HCT116 (cell line): ENCODE data around the gene MAPK8. TPM values are rescaled to one million over a fixed set of nuclear protein-coding genes. Genes with fewer than 3 reads are reported as not detected.
A peak's percentile ranks its signal among the peaks of the same experiment; 100 is the strongest.

Source experiments
- ATAC-seq: fragments of 200-7000 bp; cut with Tn5 transposase; 2 replicates; pipeline ENCODE4 v1.9.1; 2020; ENCODE audit warnings: mild to moderate bottlenecking, moderate library complexity
- BruUV-seq: library from RNA; stranded (reverse); fragments of 400-500 nt; replicated peaks from 2 replicates; lab custom pipeline; 2021; lab: Mats Ljungman, UMichigan
- CTCF ChIA-PET: fragments of 300-600 bp; sonication (Branson Sonifier 250); formaldehyde crosslinking; loops from one replicate; lab custom pipeline; 2021; ENCODE audit warnings: antibody characterized with exemption; lab: Charles Lee
- POLR2A ChIA-PET: fragments of 300-600, 350-600 bp; sonication (Branson Sonifier 250); formaldehyde crosslinking; loops from one replicate; lab custom pipeline; 2021; ENCODE audit warnings: antibody characterized with exemption; lab: Charles Lee
- RAD21 ChIA-PET, 2 experiments: fragments of 300-600 bp; sonication (Branson Sonifier 250); formaldehyde crosslinking; loops; one replicate each; lab custom pipeline; 2023; ENCODE audit warnings: low total read pairs in 2 of 2; ENCODE audit not compliant: uncharacterized antibody in 2 of 2, unreplicated experiment in 2 of 2, low non-redundant PET in 1 of 2; lab: Charles Lee
- DNase-seq: peaks from one replicate; pipeline ENCODE4 v3.0.0-alpha.2; 2010; ENCODE audit warnings: low read depth, low spot score
- H2AFZ ChIP-seq: fragments of 200-600 bp; shearing (Covaris generic), sonication (generic); 2 replicates; pipeline ENCODE4 v1.6.1; 2017; ENCODE audit warnings: low read depth, mixed run types, mixed read lengths, antibody characterized with exemption, low read length; ENCODE audit not compliant: poor library complexity, severe bottlenecking
- H3K27ac ChIP-seq: 2 replicates; pipeline ENCODE4 v1.5.1; 2012; ENCODE audit warnings: low read depth, low read length
- H3K27me3 ChIP-seq: fragments of 200-600 bp; sonication (generic); 2 replicates; pipeline ENCODE4 v1.6.1; 2016; ENCODE audit warnings: mixed run types, low read length, mixed read lengths; ENCODE audit not compliant: insufficient read depth
- H3K36me3 ChIP-seq, 2 experiments: fragments of 200-500 bp in 1 of 2; fragments of 200-600 bp in 1 of 2; sonication (Bioruptor generic) in 1 of 2; sonication (generic) in 1 of 2; 2 replicates each; pipeline versions ENCODE4 v1.5.1 to v1.6.1; 2014 to 2016; ENCODE audit warnings: low read length in 2 of 2, inconsistent platforms in 1 of 2, mixed read lengths in 1 of 2, mixed run types in 1 of 2; ENCODE audit not compliant: insufficient read depth in 2 of 2, control insufficient read depth in 1 of 2
- H3K4me1 ChIP-seq, 2 experiments: fragments of 200-600 bp in 1 of 2; sonication (generic) in 1 of 2; 2 replicates each; pipeline versions ENCODE4 v1.5.1 to v1.6.1; 2012 to 2017; ENCODE audit warnings: low read length in 2 of 2, inconsistent platforms in 1 of 2, mild to moderate bottlenecking in 1 of 2, mixed read lengths in 1 of 2, mixed run types in 1 of 2, moderate library complexity in 1 of 2; ENCODE audit not compliant: insufficient read depth in 2 of 2, control insufficient read depth in 1 of 2
- H3K4me2 ChIP-seq: fragments of 200-600 bp; sonication (generic); 2 replicates; pipeline ENCODE4 v1.6.1; 2017; ENCODE audit warnings: mixed run types, low read length, mixed read lengths
- H3K4me3 ChIP-seq, 2 experiments: fragments of 200-600 bp in 1 of 2; sonication (generic) in 1 of 2; replicated peaks in 1 of 2; 2 replicates each; pipeline ENCODE4 v1.5.1; 2011 to 2016; ENCODE audit warnings: low read length in 2 of 2, control low read depth in 1 of 2, low read depth in 1 of 2, mild to moderate bottlenecking in 1 of 2, mixed read lengths in 1 of 2, mixed run types in 1 of 2
- H3K79me2 ChIP-seq: fragments of 200-600 bp; sonication (generic); 2 replicates; pipeline ENCODE4 v1.6.1; 2017; ENCODE audit warnings: mild to moderate bottlenecking, mixed run types, low read length, moderate library complexity, mixed read lengths; ENCODE audit not compliant: insufficient read depth
- H3K9ac ChIP-seq: fragments of 200-600 bp; sonication (generic); 2 replicates; pipeline ENCODE4 v1.6.1; 2016; ENCODE audit warnings: low read length, mixed read lengths
- H3K9me2 ChIP-seq: fragments of 200-600 bp; sonication (generic), shearing (Covaris generic); 2 replicates; pipeline ENCODE4 v1.6.1; 2017; ENCODE audit warnings: mixed run types, mild to moderate bottlenecking, moderate library complexity; ENCODE audit not compliant: insufficient read depth
- H3K9me3 ChIP-seq, 2 experiments: fragments of 200-500 bp in 1 of 2; fragments of 200-600 bp in 1 of 2; sonication (Bioruptor generic) in 1 of 2; sonication (generic) in 1 of 2; 2 replicates each; pipeline ENCODE4 v1.6.1; 2014 to 2017; ENCODE audit warnings: low read length in 2 of 2, mixed read lengths in 2 of 2, inconsistent platforms in 1 of 2, low read depth in 1 of 2, mild to moderate bottlenecking in 1 of 2, mixed run types in 1 of 2, moderate library complexity in 1 of 2; ENCODE audit not compliant: control insufficient read depth in 1 of 2, insufficient read depth in 1 of 2
- H4K20me1 ChIP-seq: fragments of 200-600 bp; sonication (generic), shearing (Covaris generic); 2 replicates; pipeline ENCODE4 v1.6.1; 2017; ENCODE audit warnings: mixed run types, mild to moderate bottlenecking, moderate library complexity; ENCODE audit not compliant: insufficient read depth
- CBX3 ChIP-seq: IDR thresholded peaks from 2 replicates; pipeline ENCODE4 v1.6.1; 2012; ENCODE audit warnings: low read depth
- EGR1 ChIP-seq: IDR thresholded peaks from 2 replicates; pipeline ENCODE4 v1.6.1; 2012; ENCODE audit warnings: low read depth
- FOSL1 ChIP-seq: IDR thresholded peaks from 2 replicates; pipeline ENCODE4 v1.6.1; 2012; ENCODE audit warnings: low read depth
- JUND ChIP-seq: IDR thresholded peaks from 2 replicates; pipeline ENCODE4 v1.6.1; 2012
- MAX ChIP-seq: IDR thresholded peaks from 2 replicates; pipeline ENCODE4 v1.6.1; 2012
- POLR2A ChIP-seq: IDR thresholded peaks from 2 replicates; pipeline ENCODE4 v1.7.0; 2011; ENCODE audit warnings: borderline replicate concordance; ENCODE audit not compliant: insufficient read depth, insufficient read length; ENCODE audit errors: extremely low read depth
- POLR2AphosphoS5 ChIP-seq: IDR thresholded peaks from 2 replicates; pipeline ENCODE4 v1.6.1; 2011; ENCODE audit warnings: mild to moderate bottlenecking, low read depth, low read length, moderate library complexity
- SP1 ChIP-seq: IDR thresholded peaks from 2 replicates; pipeline ENCODE4 v1.6.1; 2012; ENCODE audit warnings: low read depth
- SRF ChIP-seq: IDR thresholded peaks from 2 replicates; pipeline ENCODE4 v1.6.1; 2012; ENCODE audit warnings: low read depth
- ZFX ChIP-seq: fragments of 450-650 bp; IDR thresholded peaks from 2 replicates; pipeline ENCODE4 v1.6.1; 2017
- intact Hi-C: fragments of 100-400 bp; cut with micrococcal nuclease; formaldehyde crosslinking; loops from 2 replicates; pipeline ENCODE4 v1.10.0; 2022
- total RNA-seq: library from RNA; stranded (reverse); gene quantifications from one replicate; pipeline ENCODE4 v1.2.1, GENCODE V29; 2021; ENCODE audit not compliant: unreplicated experiment

The MAPK8 gene
- total RNA-seq, 1 experiment from 2014 or later = 71.0 TPM

GRCh38 chr10:48390558-48390871 is 84.0 kb downstream of the MAPK8 start:
- peaks cover 20 to 31% of the 10 kb centered on the region in 2 experiments for H3K4me1 ChIP-seq
- H3K36me3 ChIP-seq = no peaks in the 10 kb centered on the region
- intact Hi-C loops = no loop called here
- H3K9ac ChIP-seq = no peak overlapping the region
- H3K4me2 ChIP-seq = peak overlapping the region; percentile 63
- H3K9me2 ChIP-seq = no peaks in the 10 kb centered on the region
- H3K79me2 ChIP-seq = peaks cover 25% of the 10 kb centered on the region
- ATAC-seq (no peak), DNase-seq (no peak)
- CTCF ChIA-PET = no interaction called here
- no peaks in the 10 kb centered on the region for H3K9me3 ChIP-seq
- BruUV-seq = no TSS peak
- TF ChIP-seq SP1 (no peak), EGR1 (no peak), FOSL1 (no peak), ZFX (no peak), POLR2A (no peak), POLR2AphosphoS5 (no peak)
- no peaks in the 10 kb centered on the region for H3K27me3 ChIP-seq
- POLR2A ChIA-PET = no interaction called here
- H4K20me1 ChIP-seq = no peaks in the 10 kb centered on the region
- peak overlapping the region; percentile 35; the same call in 1 of the 2 replicates for H3K27ac ChIP-seq
- H2AFZ ChIP-seq = no peak overlapping the region
- peak overlapping the region in 1 of 2 experiments; percentile 7; a peak in 1 of 4 replicates for H3K4me3 ChIP-seq
- RAD21 ChIA-PET = no interaction called here

- POLR2A ChIA-PET = no interaction called here
- H3K4me1 ChIP-seq = peaks cover 20 to 31% of the 10 kb centered on the region in 2 experiments
- H3K27ac ChIP-seq = peak overlapping the region; percentile 35
- DNase-seq = peak; percentile 38
- no TSS peak for BruUV-seq
- no peaks in the 10 kb centered on the region for H3K27me3 ChIP-seq
- H3K4me2 ChIP-seq = peak overlapping the region; percentile 63
- H3K36me3 ChIP-seq = no peaks in the 10 kb centered on the region
- ATAC-seq = peak; percentile 80
- peak overlapping the region in 1 of 2 experiments; percentile 7; a peak in 1 of 4 replicates for H3K4me3 ChIP-seq
- no peak overlapping the region for H2AFZ ChIP-seq
- no peaks in the 10 kb centered on the region for H3K9me2 ChIP-seq
- no peak overlapping the region for H3K9ac ChIP-seq
- H3K9me3 ChIP-seq = no peaks in the 10 kb centered on the region
- H4K20me1 ChIP-seq = no peaks in the 10 kb centered on the region
- CTCF ChIA-PET = no interaction called here
- RAD21 ChIA-PET = no interaction called here
- intact Hi-C loops = no loop called here
- H3K79me2 ChIP-seq = peaks cover 25% of the 10 kb centered on the region
- no peak for TF ChIP-seq SRF
- TF ChIP-seq SP1 = no peak
- 0 out of 2 replicates have a peak, but pooled peaks have one; percentile 40 for TF ChIP-seq CBX3
- peak; percentile 53; the same call in 1 of the 2 replicates for TF ChIP-seq JUND
- TF ChIP-seq MAX = 0 out of 2 replicates have a peak, but pooled peaks have one; percentile 20
- TF ChIP-seq POLR2AphosphoS5 = no peak
- TF ChIP-seq FOSL1 = peak; percentile 58; the same call in 1 of the 2 replicates
Measured at GRCh38 chr10:48390933-48391845, 84.7 kb downstream of the MAPK8 start.
